LNCaP clone FGC (cell line): ENCODE results near the gene SLIT1.

Experiments used
- DNase-seq: peaks from one replicate; pipeline ENCODE4 v3.0.0-alpha.2; 2011; ENCODE audit warnings: low read depth
- H3K4me3 ChIP-seq: 2 replicates; pipeline ENCODE4 v1.5.1; 2011; ENCODE audit warnings: mild to moderate bottlenecking, low read depth, low read length, control low read depth
- TF ChIP-seq, protein P1 (sequence below): IDR thresholded peaks from 2 replicates; pipeline ENCODE4 v1.5.1; 2012; ENCODE audit warnings: mild to moderate bottlenecking; ENCODE audit not compliant: control insufficient read depth, insufficient read depth; ENCODE audit errors: extremely low read depth

Gene SLIT1

GRCh38 chr10:97096261-97097083, 89.3 kb downstream of the SLIT1 start:
- TF ChIP-seq, protein P1, sequence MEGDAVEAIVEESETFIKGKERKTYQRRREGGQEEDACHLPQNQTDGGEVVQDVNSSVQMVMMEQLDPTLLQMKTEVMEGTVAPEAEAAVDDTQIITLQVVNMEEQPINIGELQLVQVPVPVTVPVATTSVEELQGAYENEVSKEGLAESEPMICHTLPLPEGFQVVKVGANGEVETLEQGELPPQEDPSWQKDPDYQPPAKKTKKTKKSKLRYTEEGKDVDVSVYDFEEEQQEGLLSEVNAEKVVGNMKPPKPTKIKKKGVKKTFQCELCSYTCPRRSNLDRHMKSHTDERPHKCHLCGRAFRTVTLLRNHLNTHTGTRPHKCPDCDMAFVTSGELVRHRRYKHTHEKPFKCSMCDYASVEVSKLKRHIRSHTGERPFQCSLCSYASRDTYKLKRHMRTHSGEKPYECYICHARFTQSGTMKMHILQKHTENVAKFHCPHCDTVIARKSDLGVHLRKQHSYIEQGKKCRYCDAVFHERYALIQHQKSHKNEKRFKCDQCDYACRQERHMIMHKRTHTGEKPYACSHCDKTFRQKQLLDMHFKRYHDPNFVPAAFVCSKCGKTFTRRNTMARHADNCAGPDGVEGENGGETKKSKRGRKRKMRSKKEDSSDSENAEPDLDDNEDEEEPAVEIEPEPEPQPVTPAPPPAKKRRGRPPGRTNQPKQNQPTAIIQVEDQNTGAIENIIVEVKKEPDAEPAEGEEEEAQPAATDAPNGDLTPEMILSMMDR: no peak
- no peak for DNase-seq
- no peak overlapping the region for H3K4me3 ChIP-seq

- H3K4me3 ChIP-seq: no peak overlapping the region
- DNase-seq: no peak
- TF ChIP-seq, protein P1: no peak
These were observed 90.0 kb downstream of the SLIT1 start for GRCh38 chr10:97095701-97096260.

GRCh38 chr10:97090644-97091043, 95.1 kb downstream of the SLIT1 start:
- TF ChIP-seq, protein P1: no peak
- H3K4me3 ChIP-seq: no peak overlapping the region
- DNase-seq: no peak

DNA sequence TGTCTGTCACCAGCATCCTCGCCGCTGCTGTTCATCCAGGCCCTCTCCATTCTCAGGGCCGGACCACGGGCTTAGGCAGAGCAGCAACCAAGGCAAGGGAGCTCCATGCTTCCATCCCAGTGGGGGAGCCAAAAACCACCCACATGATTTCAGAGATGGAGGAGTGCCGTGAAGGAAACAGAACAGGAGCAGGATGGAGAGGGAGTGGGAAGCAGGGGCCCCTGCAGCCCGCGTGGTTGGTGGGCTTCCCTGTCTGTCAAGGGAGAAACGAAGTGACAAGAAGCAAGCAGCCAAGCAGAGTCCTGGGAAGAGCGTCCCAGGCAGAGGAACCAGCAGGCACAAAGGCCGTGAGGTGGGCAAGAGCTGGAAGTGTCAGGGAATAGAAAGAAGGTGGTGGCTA, 95.7 kb downstream of the SLIT1 start:
- no peak overlapping the region for H3K4me3 ChIP-seq
- no peak for DNase-seq
- TF ChIP-seq, protein P1: no peak

DNA sequence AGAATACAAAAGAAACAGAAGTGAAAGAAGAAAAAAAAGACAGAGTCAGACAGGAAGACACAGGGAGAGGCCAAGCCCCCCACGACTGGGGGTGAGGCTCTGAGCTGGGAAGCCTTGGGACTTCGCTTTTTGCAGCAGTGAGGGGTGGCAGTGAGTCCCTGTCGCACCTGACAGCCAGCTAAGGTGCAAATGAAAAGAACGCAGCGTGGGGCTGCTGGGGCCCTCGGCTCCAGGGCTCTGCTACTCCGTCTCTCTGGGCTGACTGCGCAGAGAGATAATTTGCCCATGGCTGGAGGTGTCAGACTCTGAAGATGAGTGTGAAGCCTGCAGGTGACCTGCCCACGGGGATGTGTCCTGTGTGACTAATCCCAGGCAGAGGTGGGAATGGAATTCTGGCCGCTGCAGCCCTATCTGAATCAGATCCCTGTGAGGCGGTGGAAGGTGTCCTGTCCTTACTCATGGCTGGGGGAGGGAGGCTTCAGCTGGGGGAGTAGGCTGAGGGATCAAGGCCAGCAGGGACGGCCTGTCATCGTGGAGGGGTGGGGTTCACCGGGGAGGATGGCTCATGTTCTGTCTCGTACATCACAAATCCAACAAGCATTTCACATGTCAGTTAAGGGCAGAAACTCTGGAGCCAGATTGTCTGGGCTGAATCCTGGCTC, 96.4 kb downstream of the SLIT1 start:
- no peak for DNase-seq
- TF ChIP-seq, protein P1: no peak
- H3K4me3 ChIP-seq: no peak overlapping the region

GRCh38 chr10:97087296-97087695, 98.5 kb downstream of the SLIT1 start:
- no peak for DNase-seq
- TF ChIP-seq, protein P1: no peak
- H3K4me3 ChIP-seq: no peak overlapping the region
